Mammary epithelial cell (primary cell): ENCODE measurements around the gene SMYD3.

Experiments used
- EZH2 ChIP-seq: IDR thresholded peaks from 2 replicates; pipeline ENCODE4 v1.6.1; 2012; ENCODE audit warnings: low read length, inconsistent platforms, borderline replicate concordance
- TF ChIP-seq, protein P1 (sequence below), 2 donors: IDR thresholded peaks in 1 of 2; conservative IDR thresholded peaks in 1 of 2; 2 replicates each; pipeline ENCODE4 v1.5.1; 2011 to 2012; ENCODE audit warnings: inconsistent platforms in 2 of 2, low read length in 2 of 2, mild to moderate bottlenecking in 2 of 2, control low read depth in 1 of 2, low read depth in 1 of 2; ENCODE audit not compliant: insufficient read depth in 1 of 2; ENCODE audit errors: extremely low read depth in 1 of 2

GRCh38 chr1:246138781-246139180, 368.3 kb downstream of the SMYD3 start:
- TF ChIP-seq, protein P1, sequence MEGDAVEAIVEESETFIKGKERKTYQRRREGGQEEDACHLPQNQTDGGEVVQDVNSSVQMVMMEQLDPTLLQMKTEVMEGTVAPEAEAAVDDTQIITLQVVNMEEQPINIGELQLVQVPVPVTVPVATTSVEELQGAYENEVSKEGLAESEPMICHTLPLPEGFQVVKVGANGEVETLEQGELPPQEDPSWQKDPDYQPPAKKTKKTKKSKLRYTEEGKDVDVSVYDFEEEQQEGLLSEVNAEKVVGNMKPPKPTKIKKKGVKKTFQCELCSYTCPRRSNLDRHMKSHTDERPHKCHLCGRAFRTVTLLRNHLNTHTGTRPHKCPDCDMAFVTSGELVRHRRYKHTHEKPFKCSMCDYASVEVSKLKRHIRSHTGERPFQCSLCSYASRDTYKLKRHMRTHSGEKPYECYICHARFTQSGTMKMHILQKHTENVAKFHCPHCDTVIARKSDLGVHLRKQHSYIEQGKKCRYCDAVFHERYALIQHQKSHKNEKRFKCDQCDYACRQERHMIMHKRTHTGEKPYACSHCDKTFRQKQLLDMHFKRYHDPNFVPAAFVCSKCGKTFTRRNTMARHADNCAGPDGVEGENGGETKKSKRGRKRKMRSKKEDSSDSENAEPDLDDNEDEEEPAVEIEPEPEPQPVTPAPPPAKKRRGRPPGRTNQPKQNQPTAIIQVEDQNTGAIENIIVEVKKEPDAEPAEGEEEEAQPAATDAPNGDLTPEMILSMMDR (conservative IDR thresholded peaks at IDR 0.05 in 1 of 2, IDR thresholded peaks at IDR 0.05 in 1 of 2; ENCODE audit: extremely low read depth in 1 of 2, insufficient read depth in 1 of 2, low read depth in 1 of 2, low read length in 2 of 2), result no peak
- TF ChIP-seq EZH2, result no peak
